HCT116 (cell line): Measurements from ENCODE around the gene SETD3. TPM values are rescaled to one million over a fixed set of nuclear protein-coding genes. Genes with fewer than 3 reads are reported as not detected.

Experiments used
- ATAC-seq: fragments of 200-7000 bp; cut with Tn5 transposase; 2 replicates; pipeline ENCODE4 v1.9.1; 2020; ENCODE audit warnings: mild to moderate bottlenecking, moderate library complexity
- BruUV-seq: library from RNA; stranded (reverse); fragments of 400-500 nt; replicated peaks from 2 replicates; lab custom pipeline; 2021; lab: Mats Ljungman, UMichigan
- CTCF ChIA-PET: fragments of 300-600 bp; sonication (Branson Sonifier 250); formaldehyde crosslinking; loops from one replicate; lab custom pipeline; 2021; ENCODE audit warnings: antibody characterized with exemption; lab: Charles Lee
- POLR2A ChIA-PET: fragments of 300-600, 350-600 bp; sonication (Branson Sonifier 250); formaldehyde crosslinking; loops from one replicate; lab custom pipeline; 2021; ENCODE audit warnings: antibody characterized with exemption; lab: Charles Lee
- RAD21 ChIA-PET, 2 experiments: fragments of 300-600 bp; sonication (Branson Sonifier 250); formaldehyde crosslinking; loops; one replicate each; lab custom pipeline; 2023; ENCODE audit warnings: low total read pairs in 2 of 2; ENCODE audit not compliant: uncharacterized antibody in 2 of 2, unreplicated experiment in 2 of 2, low non-redundant PET in 1 of 2; lab: Charles Lee
- DNase-seq: peaks from one replicate; pipeline ENCODE4 v3.0.0-alpha.2; 2010; ENCODE audit warnings: low read depth, low spot score
- H2AFZ ChIP-seq: fragments of 200-600 bp; shearing (Covaris generic), sonication (generic); 2 replicates; pipeline ENCODE4 v1.6.1; 2017; ENCODE audit warnings: low read depth, mixed run types, mixed read lengths, antibody characterized with exemption, low read length; ENCODE audit not compliant: poor library complexity, severe bottlenecking
- H3K27ac ChIP-seq: 2 replicates; pipeline ENCODE4 v1.5.1; 2012; ENCODE audit warnings: low read depth, low read length
- H3K27me3 ChIP-seq: fragments of 200-600 bp; sonication (generic); 2 replicates; pipeline ENCODE4 v1.6.1; 2016; ENCODE audit warnings: mixed run types, low read length, mixed read lengths; ENCODE audit not compliant: insufficient read depth
- H3K36me3 ChIP-seq, 2 experiments: fragments of 200-500 bp in 1 of 2; fragments of 200-600 bp in 1 of 2; sonication (Bioruptor generic) in 1 of 2; sonication (generic) in 1 of 2; 2 replicates each; pipeline versions ENCODE4 v1.5.1 to v1.6.1; 2014 to 2016; ENCODE audit warnings: low read length in 2 of 2, inconsistent platforms in 1 of 2, mixed read lengths in 1 of 2, mixed run types in 1 of 2; ENCODE audit not compliant: insufficient read depth in 2 of 2, control insufficient read depth in 1 of 2
- H3K4me1 ChIP-seq, 2 experiments: fragments of 200-600 bp in 1 of 2; sonication (generic) in 1 of 2; 2 replicates each; pipeline versions ENCODE4 v1.5.1 to v1.6.1; 2012 to 2017; ENCODE audit warnings: low read length in 2 of 2, inconsistent platforms in 1 of 2, mild to moderate bottlenecking in 1 of 2, mixed read lengths in 1 of 2, mixed run types in 1 of 2, moderate library complexity in 1 of 2; ENCODE audit not compliant: insufficient read depth in 2 of 2, control insufficient read depth in 1 of 2
- H3K4me2 ChIP-seq: fragments of 200-600 bp; sonication (generic); 2 replicates; pipeline ENCODE4 v1.6.1; 2017; ENCODE audit warnings: mixed run types, low read length, mixed read lengths
- H3K4me3 ChIP-seq, 2 experiments: fragments of 200-600 bp in 1 of 2; sonication (generic) in 1 of 2; replicated peaks in 1 of 2; 2 replicates each; pipeline ENCODE4 v1.5.1; 2011 to 2016; ENCODE audit warnings: low read length in 2 of 2, control low read depth in 1 of 2, low read depth in 1 of 2, mild to moderate bottlenecking in 1 of 2, mixed read lengths in 1 of 2, mixed run types in 1 of 2
- H3K79me2 ChIP-seq: fragments of 200-600 bp; sonication (generic); 2 replicates; pipeline ENCODE4 v1.6.1; 2017; ENCODE audit warnings: mild to moderate bottlenecking, mixed run types, low read length, moderate library complexity, mixed read lengths; ENCODE audit not compliant: insufficient read depth
- H3K9ac ChIP-seq: fragments of 200-600 bp; sonication (generic); 2 replicates; pipeline ENCODE4 v1.6.1; 2016; ENCODE audit warnings: low read length, mixed read lengths
- H3K9me2 ChIP-seq: fragments of 200-600 bp; sonication (generic), shearing (Covaris generic); 2 replicates; pipeline ENCODE4 v1.6.1; 2017; ENCODE audit warnings: mixed run types, mild to moderate bottlenecking, moderate library complexity; ENCODE audit not compliant: insufficient read depth
- H3K9me3 ChIP-seq, 2 experiments: fragments of 200-500 bp in 1 of 2; fragments of 200-600 bp in 1 of 2; sonication (Bioruptor generic) in 1 of 2; sonication (generic) in 1 of 2; 2 replicates each; pipeline ENCODE4 v1.6.1; 2014 to 2017; ENCODE audit warnings: low read length in 2 of 2, mixed read lengths in 2 of 2, inconsistent platforms in 1 of 2, low read depth in 1 of 2, mild to moderate bottlenecking in 1 of 2, mixed run types in 1 of 2, moderate library complexity in 1 of 2; ENCODE audit not compliant: control insufficient read depth in 1 of 2, insufficient read depth in 1 of 2
- H4K20me1 ChIP-seq: fragments of 200-600 bp; sonication (generic), shearing (Covaris generic); 2 replicates; pipeline ENCODE4 v1.6.1; 2017; ENCODE audit warnings: mixed run types, mild to moderate bottlenecking, moderate library complexity; ENCODE audit not compliant: insufficient read depth
- CEBPB ChIP-seq: IDR thresholded peaks from 2 replicates; pipeline ENCODE4 v1.6.1; 2012; ENCODE audit warnings: low read depth
- CTCF ChIP-seq, 3 experiments: fragments of 200-600 bp in 1 of 3; sonication (generic) in 1 of 3; IDR thresholded peaks in 2 of 3; conservative IDR thresholded peaks in 1 of 3; 2 replicates each; pipeline ENCODE4 v1.5.1; 2012 to 2017; ENCODE audit warnings: low read depth in 2 of 3, low read length in 2 of 3, antibody characterized with exemption in 1 of 3, borderline replicate concordance in 1 of 3, control low read depth in 1 of 3, mild to moderate bottlenecking in 1 of 3, mixed read lengths in 1 of 3, mixed run types in 1 of 3, moderate library complexity in 1 of 3; ENCODE audit not compliant: insufficient read depth in 1 of 3
- ELF1 ChIP-seq: IDR thresholded peaks from 2 replicates; pipeline ENCODE4 v1.6.1; 2012; ENCODE audit warnings: low read depth, borderline replicate concordance
- REST ChIP-seq: IDR thresholded peaks from 2 replicates; pipeline ENCODE4 v1.6.1; 2012; ENCODE audit warnings: low read depth
- SIN3A ChIP-seq: IDR thresholded peaks from 2 replicates; pipeline ENCODE4 v1.6.1; 2012; ENCODE audit warnings: low read depth
- SP1 ChIP-seq: IDR thresholded peaks from 2 replicates; pipeline ENCODE4 v1.6.1; 2012; ENCODE audit warnings: low read depth
- YY1 ChIP-seq: IDR thresholded peaks from 2 replicates; pipeline ENCODE4 v1.6.1; 2011; ENCODE audit warnings: low read length, low read depth, moderate library complexity, mild to moderate bottlenecking; ENCODE audit not compliant: insufficient replicate concordance; ENCODE audit errors: extremely low read depth
- ZBTB33 ChIP-seq: IDR thresholded peaks from 2 replicates; pipeline ENCODE4 v1.6.1; 2011; ENCODE audit warnings: mild to moderate bottlenecking, low read length, moderate library complexity; ENCODE audit not compliant: insufficient replicate concordance; ENCODE audit errors: extremely low read depth
- ZFX ChIP-seq: fragments of 450-650 bp; IDR thresholded peaks from 2 replicates; pipeline ENCODE4 v1.6.1; 2017
- intact Hi-C: fragments of 100-400 bp; cut with micrococcal nuclease; formaldehyde crosslinking; loops from 2 replicates; pipeline ENCODE4 v1.10.0; 2022
- total RNA-seq: library from RNA; stranded (reverse); gene quantifications from one replicate; pipeline ENCODE4 v1.2.1, GENCODE V29; 2021; ENCODE audit not compliant: unreplicated experiment

SETD3 gene
- total RNA-seq, 1 experiment from 2014 or later = 46.6 TPM

- ATAC-seq = peak; percentile 55
Measured at GRCh38 chr14:99351166-99352007, 129.3 kb downstream of the SETD3 start.

More at GRCh38 chr14:99351166-99352007, 129.3 kb downstream of the SETD3 start:
- Histone ChIP-seq H3K9ac (no peak overlapping the region), H3K27ac (no peak overlapping the region), H3K4me1 (no peaks in the 10 kb centered on the region), H3K9me3 (no peaks in the 10 kb centered on the region), H3K4me3 (no peak overlapping the region), H3K79me2 (no peaks in the 10 kb centered on the region), H3K9me2 (no peaks in the 10 kb centered on the region), H3K27me3 (peaks cover 7% of the 10 kb centered on the region; the same call in 1 of the 2 replicates), H4K20me1 (no peaks in the 10 kb centered on the region), H3K4me2 (no peak overlapping the region), H2AFZ (no peak overlapping the region), H3K36me3 (no peaks in the 10 kb centered on the region)
- DNase-seq = no peak
- BruUV-seq = no TSS peak
- RAD21 ChIA-PET = interaction anchor here in 1 of 2 experiments (1.1 kb wide), 1 partner anchor 31 kb away, joined by 3 read pairs; no protein-coding TSS in a partner anchor
- intact Hi-C loops = no loop called here
- POLR2A ChIA-PET = no interaction called here
- CTCF ChIA-PET = no interaction called here
- TF ChIP-seq YY1 (no peak), SIN3A (no peak), REST (no peak), ZFX (no peak), CEBPB (no peak), ZBTB33 (no peak), SP1 (no peak), CTCF (IDR thresholded peaks at IDR 0.05 in 2 of 3, conservative IDR thresholded peaks at IDR 0.05 in 1 of 3; ENCODE audit: borderline replicate concordance in 1 of 3, insufficient read depth in 1 of 3, low read depth in 2 of 3, low read length in 2 of 3) (peak in 2 of 3 experiments; percentile 27 to 50; a peak in 2 of 6 replicates), ELF1 (no peak)
